A673 (cell line): Measurements from ENCODE around the gene TNFSF9.

Experiments used
- EZH2 ChIP-seq: fragments of 200-600 bp; sonication (generic); IDR thresholded peaks from 2 replicates; pipeline ENCODE4 v1.6.1; 2017; ENCODE audit warnings: borderline replicate concordance, low read depth, mild to moderate bottlenecking, mixed read lengths, antibody characterized with exemption, low read length; ENCODE audit not compliant: poor library complexity, severe bottlenecking
- TF ChIP-seq, protein P1 (sequence below): fragments of 300-800, 200-600 bp; sonication (generic); conservative IDR thresholded peaks from 2 replicates; pipeline ENCODE4 v1.5.1; 2017; ENCODE audit warnings: low read depth, mild to moderate bottlenecking, antibody characterized with exemption, low read length, moderate library complexity, mixed read lengths

DNA sequence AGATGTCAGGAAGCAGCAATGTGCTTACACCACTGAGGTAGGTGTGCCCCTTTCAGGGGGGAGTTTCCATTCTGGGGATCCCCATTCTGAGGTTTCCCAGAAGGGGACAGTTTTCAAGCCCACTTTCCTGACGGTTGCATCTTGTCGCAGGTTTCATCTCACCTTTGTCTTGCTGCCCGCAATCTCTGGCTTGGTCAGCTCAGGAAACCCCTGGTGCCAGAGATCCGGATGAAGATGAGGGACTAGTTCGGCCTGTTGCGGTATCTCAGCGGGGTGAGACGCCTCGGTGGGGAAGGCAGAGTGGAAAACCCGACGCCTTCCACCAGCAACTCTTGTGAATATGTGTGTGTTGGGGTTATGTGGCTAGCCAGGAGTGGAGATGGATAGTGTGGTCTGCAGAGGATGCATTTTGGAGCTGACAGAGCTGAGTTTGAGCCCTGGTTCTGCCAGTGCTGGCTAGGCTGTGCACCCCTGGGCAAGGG lies 13.1 kb downstream of the TNFSF9 start:
- TF ChIP-seq, protein P1, sequence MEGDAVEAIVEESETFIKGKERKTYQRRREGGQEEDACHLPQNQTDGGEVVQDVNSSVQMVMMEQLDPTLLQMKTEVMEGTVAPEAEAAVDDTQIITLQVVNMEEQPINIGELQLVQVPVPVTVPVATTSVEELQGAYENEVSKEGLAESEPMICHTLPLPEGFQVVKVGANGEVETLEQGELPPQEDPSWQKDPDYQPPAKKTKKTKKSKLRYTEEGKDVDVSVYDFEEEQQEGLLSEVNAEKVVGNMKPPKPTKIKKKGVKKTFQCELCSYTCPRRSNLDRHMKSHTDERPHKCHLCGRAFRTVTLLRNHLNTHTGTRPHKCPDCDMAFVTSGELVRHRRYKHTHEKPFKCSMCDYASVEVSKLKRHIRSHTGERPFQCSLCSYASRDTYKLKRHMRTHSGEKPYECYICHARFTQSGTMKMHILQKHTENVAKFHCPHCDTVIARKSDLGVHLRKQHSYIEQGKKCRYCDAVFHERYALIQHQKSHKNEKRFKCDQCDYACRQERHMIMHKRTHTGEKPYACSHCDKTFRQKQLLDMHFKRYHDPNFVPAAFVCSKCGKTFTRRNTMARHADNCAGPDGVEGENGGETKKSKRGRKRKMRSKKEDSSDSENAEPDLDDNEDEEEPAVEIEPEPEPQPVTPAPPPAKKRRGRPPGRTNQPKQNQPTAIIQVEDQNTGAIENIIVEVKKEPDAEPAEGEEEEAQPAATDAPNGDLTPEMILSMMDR, result no peak
- TF ChIP-seq EZH2, result no peak
